Glomerular visceral epithelial cell (primary cell): Measurements from ENCODE around the gene ETNK2.

Experiments
- DNase-seq: peaks from one replicate; pipeline ENCODE4 v3.0.0-alpha.2; 2016; ENCODE audit errors: extremely low spot score

The ETNK2 gene, protein sequence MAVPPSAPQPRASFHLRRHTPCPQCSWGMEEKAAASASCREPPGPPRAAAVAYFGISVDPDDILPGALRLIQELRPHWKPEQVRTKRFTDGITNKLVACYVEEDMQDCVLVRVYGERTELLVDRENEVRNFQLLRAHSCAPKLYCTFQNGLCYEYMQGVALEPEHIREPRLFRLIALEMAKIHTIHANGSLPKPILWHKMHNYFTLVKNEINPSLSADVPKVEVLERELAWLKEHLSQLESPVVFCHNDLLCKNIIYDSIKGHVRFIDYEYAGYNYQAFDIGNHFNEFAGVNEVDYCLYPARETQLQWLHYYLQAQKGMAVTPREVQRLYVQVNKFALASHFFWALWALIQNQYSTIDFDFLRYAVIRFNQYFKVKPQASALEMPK

DNA sequence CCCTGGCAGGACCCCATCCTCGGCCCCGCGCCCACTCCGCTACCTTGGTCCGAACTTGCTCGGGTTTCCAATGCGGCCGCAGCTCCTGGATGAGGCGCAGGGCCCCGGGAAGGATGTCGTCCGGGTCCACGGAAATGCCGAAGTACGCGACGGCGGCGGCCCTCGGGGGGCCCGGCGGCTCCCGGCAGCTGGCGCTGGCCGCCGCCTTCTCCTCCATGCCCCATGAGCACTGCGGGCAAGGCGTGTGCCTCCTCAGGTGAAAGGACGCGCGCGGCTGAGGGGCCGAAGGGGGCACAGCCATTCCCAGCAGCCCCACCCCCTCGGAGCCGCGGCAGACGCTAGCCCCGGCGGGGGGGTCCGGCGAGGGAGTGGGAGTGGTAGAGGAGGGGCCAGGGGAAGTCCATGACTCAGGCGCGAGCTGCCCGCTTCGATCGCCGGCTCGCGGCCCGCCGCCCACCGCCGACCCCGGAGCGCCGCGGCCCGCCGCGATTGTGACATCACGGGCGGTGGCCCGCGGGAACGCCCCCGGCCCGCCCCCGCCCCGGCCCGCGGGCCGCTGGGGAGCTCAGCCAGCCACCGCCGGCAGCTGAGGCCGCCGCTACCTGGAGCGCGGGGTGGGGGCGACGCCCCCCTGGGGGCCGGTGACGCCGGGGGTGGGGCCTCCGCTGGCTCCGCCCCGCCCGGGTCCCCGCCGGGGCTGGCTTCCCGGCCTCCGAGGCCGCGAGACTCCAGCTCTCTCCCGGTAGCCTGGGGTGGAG, at the start of gene ETNK2:
ETNK2 (minus strand) TSS at position 493 of the 758 bp plus-strand sequence; CDS start at position 301, 192 bp downstream.
- peak; percentile 70 for DNase-seq

DNA sequence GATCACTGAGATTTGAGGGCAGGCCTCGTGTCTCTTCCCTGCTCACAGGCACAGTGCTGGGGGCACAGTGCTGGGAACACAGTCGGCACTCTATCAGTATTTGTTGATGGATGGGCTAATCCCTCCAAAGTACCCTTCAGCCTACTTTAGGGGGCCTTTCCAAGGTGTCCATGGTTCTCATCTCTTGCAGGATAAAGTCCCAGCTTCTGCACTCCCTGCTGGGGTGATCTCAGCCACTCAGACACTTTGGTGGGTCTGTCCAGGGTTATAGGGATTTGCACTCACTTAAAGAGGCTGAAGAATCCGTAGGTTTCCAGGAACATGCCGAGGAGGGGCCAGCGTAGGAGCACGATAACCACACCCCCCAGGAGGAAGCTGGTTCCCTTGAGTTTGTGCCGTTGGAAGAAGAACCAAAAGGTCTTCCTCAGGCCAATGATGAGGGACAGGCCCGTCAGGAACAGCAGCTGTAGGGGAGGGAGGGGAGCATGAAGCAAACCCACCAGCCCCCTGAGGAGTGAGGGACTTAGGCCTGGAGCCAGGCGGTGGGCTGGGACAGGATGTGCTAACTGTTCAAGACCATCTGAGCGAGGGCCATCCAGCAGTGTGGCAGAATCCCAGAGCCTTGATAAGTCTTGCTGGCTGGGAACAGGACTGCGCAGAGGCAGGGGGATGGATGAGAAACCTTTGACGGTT, 49.6 kb upstream of the ETNK2 start:
- no peak for DNase-seq

DNA sequence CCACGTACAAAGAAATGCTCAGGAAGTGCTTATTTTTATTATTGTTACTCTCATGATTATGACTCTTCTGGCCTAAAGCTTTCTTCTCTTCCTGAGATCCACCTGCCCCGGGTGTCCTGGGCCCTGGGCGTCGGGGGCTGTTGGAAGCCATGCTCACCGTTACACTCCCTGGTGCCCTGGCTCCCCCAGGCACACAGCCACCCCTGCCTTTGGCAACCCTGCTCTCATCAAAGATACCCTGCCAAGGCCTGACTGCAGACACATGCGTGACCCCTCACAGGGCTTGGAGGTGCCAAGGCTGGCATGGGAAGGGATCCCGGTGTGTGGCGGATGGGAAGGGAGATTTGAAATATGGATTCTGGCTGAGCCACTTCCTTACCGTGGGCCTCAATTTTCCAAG, 47.7 kb upstream of the ETNK2 start:
- DNase-seq: no peak

DNA sequence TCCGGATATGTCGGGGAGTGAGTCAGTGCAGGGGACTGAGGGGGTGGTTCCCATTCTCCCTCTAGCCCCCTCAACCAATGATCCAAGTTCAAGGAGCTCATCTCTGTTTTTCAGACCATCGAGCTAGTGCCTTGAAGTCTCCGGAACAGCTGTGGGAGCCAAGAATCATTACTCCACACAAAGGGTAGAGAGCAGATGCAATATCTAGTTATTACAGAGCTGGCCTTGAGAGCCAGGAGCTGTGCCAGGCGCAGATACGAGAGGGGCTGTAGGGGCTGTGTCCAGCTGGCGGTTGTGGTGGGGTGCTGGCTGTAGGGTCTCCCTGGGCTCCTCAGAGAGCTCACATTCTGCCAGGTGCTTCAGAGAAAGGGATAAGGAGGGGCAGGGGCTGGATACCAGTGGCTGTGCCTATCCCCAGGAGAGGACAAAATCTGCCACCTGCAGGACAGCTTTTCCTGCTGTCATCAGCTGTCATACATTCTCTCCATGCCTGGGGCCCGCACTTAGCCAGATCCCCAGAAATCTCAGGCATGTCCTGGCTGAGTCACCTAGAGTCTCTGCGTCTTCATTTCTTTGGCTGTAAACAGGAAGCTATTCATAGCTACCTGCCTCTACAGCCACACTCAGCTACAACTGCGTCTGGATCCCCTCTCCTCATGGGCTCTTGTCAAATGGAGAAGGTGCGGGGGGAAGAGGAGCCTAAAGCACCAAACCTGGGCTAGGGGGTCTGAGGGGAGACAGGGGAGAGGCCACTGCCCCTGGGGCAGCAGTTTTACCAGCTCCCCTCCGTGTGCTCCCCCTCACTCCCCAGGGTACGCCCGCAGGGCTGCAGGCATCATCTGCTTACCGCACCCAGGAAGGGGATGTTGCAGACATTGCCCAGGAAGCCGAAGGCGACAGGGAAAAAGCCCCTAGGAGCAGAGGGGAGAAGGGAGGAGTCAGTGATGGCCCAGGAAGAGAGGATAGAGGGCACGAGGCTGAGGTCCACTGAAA, 46.8 kb upstream of the ETNK2 start:
- DNase-seq: peak; percentile 78

DNA sequence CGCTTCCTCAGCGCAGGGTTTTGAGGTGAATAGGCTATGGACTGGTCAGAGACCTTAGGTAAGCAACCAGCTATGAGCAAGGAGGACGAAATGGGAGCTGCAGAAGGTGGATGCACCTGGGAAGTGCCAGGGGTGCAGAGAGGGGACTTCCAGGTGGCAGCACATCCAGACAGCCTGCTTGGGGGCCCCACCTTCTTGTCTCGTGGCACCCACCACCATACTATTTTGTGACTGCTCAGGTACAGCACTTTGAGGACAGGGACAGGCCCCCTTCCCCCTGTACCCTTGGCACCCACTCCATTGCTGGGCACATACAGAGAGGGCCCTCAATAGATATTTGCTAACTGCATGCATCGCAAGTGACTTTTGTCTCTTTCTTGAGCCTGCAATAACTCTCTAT, 45.2 kb upstream of the ETNK2 start:
- no peak for DNase-seq

DNA sequence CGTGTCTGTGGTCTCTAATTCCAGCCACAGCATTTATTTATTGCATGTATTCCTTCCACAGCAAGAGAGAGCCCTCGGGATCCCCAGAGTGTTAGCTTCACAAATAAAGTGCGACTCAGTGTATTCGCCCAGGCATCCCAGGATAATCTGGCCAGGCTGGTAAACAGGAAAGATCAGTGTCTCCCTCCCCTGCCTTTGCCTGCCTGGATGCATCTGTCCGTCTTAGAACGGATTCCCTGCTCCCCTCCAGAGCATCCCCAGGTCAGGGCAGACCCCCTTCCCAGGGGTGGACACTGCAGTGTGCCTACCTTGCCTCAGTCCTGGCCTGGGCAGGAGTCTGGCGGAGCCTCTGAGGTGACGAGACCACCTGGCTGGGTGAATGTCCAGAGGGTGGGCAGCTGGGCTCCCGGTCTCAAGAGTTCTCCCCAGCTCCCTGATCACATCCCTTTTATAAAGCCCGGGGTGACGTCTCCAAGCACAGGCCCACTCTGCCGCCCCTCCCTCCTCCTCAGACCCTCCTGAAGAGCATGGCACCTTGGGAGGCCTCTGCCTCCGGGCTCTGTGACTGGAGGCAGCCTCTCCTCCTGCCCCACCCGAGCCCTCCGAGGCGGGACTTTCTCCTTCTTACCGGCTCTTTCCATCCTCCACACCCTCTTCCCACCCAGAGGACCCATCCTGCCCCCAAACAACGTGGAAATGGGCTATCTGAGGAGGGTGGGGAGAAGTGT, 44.4 kb upstream of the ETNK2 start, which contains the start of gene KISS1:
KISS1 (minus strand) TSS at position 424 of the 728 bp plus-strand sequence. CDS start 3,615 bp downstream, outside the sequence.
- DNase-seq: no peak

DNA sequence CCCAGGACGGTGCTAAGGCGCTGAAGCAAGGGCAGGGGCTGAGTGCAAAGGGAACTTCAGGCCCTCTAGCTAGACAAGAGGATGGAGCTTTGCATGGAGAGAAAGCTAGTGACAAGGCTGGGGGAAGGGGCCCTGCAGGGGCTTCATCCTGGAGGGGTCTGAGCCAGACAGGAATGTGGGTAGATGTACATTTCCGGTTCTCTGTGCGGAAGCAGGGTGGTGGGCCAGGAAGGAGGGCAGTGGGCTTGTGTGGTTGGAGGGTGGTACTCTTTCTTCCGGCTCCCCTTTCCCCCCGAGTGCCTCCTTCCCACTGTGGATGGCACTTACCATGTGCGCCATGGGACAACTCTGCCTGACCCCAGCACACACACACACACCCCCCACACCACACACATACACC, 42.9 kb upstream of the ETNK2 start:
- no peak for DNase-seq

DNA sequence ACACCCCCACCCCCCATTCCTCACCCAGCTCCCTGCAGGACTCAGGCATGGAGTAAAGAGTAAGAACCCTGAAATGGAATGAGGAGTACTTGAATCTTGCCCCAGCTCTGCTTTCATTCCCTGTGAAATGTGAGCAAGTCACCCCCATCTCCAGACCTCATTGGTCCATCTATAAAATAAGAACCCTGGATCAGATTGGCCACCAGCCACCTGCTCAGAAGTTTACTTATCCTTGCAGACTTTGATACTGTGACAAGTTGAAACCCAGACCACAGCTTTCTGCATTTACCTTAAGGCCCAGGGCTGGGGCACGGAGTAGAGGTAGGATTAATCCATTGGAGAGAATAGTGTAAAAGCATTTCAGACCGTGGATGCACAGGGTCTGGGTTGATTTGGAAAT, 42.2 kb upstream of the ETNK2 start:
- no peak for DNase-seq

DNA sequence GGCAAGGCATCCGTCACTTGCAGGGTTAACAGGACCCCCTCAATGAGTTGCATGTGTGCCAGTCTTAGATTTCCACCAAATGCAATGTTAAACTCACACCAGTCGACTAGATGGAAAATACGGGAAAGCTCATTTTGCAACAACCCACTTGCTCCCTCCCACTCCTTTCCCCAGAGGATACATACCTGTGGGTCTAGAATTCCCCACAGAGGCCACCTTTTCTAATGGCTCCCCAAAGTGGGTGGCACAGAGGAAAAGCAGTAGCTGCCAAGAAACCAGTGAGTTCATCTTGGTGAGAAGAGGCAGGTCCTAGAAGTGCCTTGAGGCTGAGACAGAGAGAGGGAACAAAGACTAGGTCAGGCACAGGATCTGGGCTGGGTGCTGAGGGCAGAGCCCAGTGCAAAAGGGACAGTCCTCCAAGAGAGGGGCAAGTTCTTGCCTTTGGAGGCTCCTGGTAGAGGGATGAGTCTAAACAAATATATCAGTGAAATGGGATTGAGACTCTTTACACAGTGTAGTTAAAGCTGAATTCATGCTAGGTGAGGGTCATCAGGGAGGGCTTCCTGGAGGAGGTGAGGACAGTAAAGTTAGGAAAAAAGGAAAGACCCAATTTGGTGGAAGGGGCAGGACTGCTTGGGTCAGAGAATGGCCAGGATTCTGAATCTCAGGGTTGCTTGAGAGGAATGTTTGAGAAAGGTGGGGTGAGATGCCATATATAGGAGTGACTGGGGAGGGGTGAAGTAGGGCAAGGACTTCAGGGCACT, 40.9 kb upstream of the ETNK2 start:
- no peak for DNase-seq

DNA sequence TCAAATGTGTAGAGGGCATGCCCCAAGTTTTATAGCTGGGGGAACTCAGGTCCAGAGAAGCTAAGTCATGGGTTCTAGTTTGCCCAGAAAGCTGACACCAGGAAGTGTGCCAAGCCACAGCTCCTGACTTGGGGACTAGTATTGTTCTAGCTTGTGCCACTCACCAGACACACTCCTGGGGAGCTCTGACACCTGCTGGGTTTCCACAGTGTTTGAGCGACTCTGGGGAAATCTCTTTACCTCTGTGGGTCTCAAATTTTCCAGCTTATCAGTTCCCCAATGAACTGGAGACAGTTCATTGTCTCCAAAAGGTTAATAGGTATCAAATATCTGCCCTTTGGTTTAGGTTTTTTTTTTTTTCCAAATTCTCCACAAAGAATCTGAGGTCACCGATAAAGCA, 40.2 kb upstream of the ETNK2 start:
- no peak for DNase-seq

DNA sequence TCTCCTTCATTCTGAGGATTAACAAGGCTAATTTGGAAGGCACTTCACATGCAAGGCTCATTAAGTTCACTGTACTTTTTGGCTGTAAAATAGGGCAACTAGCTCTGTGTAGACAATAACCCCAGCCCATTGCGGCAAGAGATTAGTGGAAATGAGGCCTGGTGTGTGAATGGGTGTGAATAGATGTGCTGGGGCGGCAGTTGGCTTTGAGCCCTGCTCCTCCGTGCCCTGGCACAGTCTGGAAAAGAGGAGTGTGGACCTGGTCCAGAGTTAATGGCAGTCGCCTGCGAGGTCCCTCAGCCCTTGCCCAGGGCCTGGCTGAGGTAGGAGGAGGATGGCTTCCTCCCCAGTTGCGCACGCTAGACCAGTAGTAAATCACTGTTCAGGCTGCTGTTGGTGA, 39.6 kb upstream of the ETNK2 start:
- no peak for DNase-seq

DNA sequence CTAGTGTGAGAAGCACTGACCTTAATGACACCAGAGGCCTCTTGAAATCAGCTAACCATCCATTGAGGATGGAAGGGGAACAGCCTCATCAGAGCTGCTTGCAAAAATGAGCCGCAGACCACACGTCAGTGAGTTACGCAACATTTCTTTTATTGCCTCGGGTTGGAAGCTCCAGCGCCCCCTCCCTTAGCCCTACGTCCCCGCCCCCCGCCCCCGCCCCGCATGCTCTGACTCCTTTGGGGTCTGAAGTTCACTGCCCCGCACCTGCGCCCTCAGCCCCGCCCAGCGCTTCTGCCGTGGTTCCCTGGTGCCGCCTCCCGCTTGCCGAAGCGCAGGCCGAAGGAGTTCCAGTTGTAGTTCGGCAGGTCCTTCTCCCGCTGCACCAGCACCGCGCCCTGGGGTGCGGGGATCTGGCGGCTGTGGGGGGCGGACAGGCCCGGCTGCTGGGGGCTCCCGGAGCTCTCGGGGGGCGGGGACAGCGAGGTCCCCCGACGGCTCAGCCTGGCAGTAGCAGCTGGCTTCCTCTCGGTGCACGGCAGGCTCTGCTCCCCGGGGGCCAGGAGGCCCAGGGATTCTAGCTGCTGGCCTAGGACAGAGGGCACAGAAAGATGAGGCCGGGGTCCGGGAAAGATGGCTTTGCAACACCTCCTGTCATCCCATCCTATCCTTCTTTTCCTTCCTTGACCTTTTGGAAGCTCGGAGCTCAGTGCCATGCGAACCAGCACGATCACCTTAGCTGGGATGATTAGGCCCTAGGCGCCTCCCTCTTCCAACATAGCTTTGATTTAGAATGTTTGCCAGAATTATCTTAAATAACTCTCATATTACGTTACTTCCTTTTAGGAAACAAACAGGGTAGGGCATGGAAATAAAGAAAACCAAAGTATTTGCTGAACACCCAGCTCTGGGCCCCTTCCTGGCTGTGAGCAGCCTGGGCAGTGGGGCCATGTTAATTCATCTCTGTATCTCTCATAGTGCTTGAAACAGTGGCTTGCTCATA, 38.7 kb upstream of the ETNK2 start:
- peak; percentile 29 for DNase-seq

DNA sequence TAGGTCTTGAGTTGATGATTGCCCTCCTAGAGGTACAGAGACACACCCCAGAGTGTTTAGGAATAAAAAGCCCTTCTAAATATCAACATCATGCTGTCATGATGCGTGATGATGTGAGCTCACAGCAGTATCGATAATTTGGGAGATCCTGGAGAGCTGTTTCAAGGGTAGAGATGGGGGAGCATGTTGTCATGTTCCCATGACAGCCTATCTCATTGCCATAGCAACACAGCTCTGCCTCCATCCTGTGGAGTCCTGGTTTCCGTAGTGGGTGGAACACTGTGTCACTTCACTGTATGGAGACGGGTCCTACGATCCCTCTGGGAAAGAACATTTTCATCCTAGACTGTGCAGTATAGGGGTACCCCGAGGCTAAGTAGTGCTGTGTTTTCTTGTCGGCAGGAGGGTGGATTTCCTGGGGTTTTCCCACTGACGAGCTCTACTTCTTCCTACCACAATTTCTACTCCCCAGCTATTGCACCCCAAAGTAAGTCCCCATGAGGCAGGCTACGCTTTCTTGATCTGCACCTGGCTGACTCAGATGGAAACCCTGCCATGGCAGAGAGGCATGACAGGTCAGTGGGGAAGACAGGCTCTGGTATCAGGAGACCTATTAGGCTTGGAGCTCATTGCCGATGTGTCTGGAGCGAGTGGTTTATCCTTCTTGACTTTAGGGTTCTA, 37.3 kb upstream of the ETNK2 start:
- DNase-seq: no peak

DNA sequence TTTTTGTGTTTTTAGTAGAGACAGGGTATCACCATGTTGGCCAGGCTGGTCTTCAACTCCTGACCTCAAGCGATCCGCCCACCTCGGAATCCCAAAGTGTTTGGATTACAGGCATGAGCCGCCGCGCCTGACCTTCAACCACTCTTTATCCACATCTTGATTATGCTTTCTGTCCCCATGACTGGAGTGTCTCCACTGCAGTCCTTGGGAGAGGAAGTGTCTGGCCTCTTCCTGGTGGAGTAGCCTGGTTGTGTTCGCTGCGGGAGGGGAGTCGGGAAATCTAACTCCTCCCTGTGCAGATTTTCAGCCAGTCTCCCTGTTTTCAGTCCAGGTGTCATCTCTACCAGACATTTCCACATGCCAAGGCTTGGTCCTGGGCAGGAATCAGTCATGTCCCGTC, 34.8 kb upstream of the ETNK2 start:
- DNase-seq: no peak

DNA sequence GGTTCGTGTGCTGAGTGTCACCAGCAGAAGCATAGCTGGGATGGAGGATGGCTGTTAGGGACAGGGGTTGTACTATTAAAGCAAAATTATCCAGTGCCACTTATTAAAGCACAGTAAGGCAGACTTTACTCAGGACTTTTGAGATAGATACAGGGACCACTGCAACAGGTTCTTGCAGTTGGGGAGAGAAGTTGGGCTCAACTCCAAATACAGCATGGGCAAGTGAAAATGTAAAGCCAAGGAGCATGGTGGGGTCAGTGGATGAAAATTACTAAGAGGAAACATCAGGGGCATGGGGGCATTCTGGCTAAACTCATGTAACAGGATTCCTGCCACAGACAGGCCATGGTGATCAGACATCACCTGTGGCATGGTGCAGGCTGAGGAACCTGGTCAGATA, 29.3 kb upstream of the ETNK2 start:
- DNase-seq: no peak

DNA sequence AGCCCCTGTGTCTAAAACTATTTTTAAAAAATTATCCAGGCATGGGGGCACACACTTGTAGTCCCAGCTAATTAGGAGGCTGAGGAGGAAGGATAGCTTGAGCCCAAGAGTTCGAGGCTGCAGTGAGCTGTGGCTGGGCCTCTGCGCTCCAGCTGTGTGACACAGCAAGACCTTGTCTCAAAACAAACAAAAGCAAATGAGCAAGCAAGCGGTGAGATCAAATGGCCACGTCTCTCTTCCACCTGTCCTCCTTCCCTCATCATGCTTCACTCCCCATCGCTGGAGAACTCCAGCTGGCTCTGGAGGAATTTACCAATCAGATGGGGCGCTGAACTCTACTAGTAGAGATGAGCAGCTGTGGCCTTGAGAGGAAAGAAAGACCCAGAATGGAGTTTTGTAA, 28.3 kb upstream of the ETNK2 start:
- DNase-seq: no peak

DNA sequence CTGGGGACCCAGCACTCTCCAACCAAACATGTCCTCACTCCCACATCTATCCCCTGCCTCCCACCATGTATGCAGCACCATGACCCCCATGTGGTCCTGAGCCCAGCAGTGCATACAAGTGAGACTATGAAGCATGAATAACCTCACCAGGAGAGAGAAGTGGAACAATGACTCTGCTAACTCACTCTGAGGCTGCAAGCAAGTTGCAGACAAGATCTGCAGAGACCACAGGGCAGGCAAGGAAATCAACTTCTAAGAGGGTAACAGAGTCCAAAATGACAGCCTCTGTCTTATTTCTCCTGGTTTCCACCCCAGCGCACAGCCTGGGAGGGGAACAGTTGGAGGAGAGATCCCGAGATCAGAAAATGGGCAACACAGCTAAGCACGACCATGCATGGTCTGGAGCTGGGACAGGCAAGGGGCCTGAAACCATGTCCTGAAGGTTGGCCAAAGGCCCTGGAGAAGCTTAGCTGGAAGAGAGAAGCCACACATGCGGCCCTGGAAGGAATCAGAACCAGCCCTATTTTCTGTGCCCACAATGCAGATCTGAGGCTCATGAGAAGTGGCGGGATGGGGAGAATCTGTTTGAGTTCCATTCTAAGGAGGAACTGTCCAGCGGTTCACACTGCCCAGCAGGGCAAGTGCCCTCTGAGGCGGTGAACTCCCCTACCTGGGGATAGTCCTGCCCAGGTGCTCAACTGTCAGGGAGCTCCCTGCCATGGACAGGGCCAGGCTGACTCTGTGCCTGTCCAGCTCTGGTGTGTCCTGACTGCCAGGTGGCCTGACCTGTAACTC, 26.8 kb upstream of the ETNK2 start:
- no peak for DNase-seq
